ENCODE results near the gene N4BP2.
"Not testable (repeated sequence)": the region's sequence is repeated elsewhere in the genome, so short reads cannot be mapped to it uniquely, and the experiment has no call there.

GRCh38 chr4:40024049-40024448 is 32.6 kb upstream of the N4BP2 start:
- not testable (repeated sequence) for TF ChIP-seq CTCF, POLR2A (IDR thresholded peaks at IDR 0.05)
